Kidney tubule cell (primary cell): ENCODE data around the gene ENSA.
"Not testable (repeated sequence)": the region's sequence is repeated elsewhere in the genome, so short reads cannot be mapped to it uniquely, and the experiment has no call there.

ENCODE experiments used
- DNase-seq: peaks from one replicate; pipeline ENCODE4 v3.0.0-alpha.2; 2018; ENCODE audit warnings: low spot score

ENSA gene, protein sequence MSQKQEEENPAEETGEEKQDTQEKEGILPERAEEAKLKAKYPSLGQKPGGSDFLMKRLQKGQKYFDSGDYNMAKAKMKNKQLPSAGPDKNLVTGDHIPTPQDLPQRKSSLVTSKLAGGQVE

DNA sequence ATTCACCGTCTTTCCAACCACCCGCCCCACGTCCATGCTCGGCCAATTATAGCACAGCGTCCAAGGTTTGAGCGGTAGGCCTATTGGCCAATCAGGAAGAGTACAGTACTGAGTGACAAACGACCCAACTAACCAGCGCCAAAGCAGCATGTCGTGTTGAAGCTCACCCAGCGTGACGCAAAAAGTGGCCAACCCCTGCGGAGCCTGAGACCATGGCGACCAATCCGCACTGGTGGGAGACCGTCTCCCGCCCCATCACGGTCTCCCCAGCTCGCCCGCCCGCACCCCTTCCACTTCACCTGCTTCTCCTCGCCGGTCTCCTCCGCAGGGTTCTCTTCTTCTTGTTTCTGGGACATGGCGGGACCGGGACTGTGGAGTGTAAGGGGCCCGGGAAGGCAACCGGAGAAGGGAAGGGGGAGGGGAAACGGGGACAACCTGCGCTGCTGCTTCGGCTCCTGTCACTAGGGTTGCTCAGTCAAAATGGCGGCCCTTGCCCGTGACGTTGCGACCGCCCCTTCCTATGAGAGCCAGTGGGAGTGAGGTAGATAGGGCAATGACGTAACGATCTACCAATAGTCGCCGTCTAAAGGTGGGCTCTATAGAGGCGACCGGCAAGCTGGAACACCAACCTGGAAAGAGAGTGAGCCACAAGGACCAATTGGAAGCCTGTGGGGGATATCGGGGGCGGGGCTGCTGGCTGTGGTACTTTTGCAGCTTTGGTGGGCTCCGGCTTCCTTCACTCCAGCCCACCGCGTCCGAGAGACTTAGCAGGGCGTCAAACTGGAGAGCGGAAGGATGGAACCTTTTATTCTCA, at the start of gene ENSA:
TSS of gene ENSA (minus strand) at position 498 of the 814 bp plus-strand sequence. CDS start at position 356, 142 bp downstream.
- peak; percentile 100 for DNase-seq

DNA sequence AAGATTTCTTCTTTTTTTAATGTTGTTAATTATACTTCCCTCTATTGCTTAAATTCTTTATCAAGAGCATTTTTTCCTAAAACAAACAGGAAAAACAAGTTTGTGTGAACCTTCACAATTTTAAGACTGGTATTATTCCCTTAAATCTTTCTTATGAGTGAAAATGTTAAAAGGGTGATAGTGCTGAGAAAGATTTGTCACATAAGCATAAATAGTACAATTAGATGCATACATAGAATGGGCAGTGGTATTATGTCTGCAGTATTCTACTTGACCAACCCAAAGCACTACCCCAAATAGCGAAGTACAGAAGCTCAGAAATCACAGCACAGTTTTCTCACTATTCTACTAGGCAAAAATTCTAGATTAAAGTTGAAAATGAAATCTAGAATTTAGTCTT, 49.6 kb upstream of the ENSA start:
- DNase-seq = no peak

DNA sequence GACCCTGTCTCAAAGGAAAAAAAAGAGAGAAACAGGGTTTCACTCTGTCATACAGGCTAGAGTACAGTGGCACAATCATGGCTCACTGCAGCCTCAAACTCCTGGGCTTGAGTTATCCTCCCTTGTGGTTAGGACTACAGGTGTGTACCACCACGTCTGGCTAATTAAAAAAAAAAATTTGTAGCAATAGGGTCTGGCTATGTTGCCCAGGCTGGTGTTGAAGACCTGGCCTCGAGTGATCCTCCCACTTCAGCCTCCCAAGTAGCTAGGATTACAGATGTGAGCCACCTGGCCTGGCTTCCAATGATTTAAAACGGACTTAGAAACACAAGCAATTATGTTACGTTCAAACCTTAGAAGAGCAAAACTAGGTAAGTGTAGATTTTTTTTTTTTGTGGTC, 45.5 kb upstream of the ENSA start:
- no peak for DNase-seq

DNA sequence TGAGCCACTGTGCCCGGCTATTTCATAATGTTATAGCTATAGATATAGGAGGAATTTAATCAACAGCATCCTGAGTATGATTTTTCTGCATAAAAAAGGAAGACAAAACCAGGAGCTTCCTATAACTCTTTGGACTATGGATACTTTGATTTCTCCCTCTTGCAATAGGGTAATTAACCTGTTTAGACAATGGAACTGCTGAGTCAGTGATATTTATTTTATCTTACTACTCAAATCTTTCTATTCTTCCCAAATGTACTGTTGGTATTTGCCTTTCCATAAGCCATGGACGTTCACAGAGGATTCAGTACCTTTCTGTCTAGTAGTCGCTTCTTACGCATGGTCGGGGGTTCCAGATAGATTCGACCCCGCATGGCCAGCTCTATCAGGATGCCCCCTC, 33.9 kb upstream of the ENSA start:
- no peak for DNase-seq

DNA sequence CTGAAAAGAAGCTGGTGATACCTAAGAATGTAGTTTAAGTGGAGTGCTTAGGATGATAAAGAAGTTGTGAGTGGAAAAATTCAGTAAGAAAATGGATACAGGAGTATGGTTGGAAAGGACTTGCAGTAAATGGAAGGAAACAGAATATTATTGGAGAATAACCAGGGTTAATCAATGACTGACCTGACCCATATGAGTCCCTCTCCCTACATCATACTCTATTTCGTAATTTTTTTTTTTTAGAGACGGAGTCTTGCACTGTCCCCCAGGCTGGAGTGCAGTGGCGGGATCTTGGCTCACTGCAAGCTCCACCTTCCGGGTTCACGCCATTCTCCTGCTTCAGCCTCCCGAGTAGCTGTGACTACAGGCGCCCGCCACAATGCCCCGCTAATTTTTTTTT, 33.4 kb upstream of the ENSA start:
- no peak for DNase-seq

DNA sequence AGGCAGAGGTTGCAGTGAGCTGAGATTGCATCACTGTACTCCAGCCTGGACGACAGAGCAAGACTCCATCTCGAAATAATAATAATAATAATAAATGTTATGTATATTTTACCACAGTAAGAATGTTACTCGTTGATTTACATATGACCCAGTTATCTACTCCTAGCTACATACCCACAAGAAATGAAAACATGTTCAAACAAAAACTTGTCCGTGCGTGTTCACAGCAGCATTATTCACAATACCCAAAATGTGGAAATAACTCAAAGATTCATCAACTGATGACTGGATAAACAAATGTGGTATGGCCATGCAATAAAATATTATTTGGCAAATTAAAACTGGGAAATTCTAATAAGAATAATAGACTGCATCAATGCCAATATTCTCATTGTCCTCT, 31.7 kb upstream of the ENSA start:
- no peak for DNase-seq

DNA sequence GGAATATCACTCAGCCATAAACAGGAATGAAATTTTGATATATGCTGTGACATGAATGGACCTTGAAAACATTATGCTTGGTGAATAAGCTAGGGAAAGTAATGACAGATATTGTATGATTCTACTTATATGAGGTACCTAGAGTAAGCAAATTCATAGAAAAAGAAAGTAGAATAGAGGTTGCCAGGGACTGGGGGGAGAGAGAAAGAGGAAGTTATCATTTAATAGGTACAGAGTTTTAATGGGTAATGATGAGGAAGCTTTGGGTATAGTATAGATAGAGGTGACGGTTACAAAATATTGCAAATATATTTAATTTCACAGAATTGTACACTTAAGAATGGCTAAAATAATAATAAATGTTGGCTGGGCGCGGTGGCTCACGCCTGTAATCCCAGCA, 31.2 kb upstream of the ENSA start:
- no peak for DNase-seq

DNA sequence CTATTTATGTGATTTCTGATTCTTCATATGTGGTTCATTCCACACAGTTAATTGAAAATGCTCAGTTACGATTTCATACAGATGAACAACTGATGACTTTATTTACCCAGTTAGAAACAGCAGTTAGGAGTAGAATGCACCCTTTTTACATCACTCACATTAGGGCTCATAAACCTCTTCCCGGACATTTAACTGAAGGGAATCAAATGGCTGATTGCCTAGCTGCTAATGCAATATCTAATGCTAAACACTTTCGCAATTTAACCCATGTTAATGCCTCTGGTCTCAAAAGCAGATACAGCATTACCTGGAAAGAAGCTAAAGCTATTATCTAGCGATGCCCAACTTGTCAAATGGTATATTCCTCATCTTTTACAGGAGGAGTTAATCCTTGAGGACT, 27.7 kb upstream of the ENSA start:
- not testable (repeated sequence) for DNase-seq

DNA sequence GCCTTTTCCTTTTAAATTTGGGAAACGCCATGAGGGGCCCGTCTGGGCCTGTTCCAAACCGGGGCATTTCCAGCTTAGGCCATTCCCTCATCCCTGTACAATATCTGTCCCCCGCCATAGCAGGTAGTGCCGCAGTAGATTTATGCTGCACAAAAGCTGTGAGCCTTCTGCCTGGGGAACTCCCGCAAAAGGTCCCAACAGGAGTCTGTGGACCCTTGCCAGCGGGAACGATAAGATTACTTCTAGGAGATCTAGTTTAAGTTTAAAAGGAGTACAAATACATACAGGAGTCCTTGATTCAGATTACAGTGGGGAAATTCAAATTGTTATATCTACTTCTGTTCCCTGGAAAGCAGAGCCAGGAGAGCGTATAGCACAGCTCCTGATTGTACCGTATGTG, 25.2 kb upstream of the ENSA start:
- not testable (repeated sequence) for DNase-seq

DNA sequence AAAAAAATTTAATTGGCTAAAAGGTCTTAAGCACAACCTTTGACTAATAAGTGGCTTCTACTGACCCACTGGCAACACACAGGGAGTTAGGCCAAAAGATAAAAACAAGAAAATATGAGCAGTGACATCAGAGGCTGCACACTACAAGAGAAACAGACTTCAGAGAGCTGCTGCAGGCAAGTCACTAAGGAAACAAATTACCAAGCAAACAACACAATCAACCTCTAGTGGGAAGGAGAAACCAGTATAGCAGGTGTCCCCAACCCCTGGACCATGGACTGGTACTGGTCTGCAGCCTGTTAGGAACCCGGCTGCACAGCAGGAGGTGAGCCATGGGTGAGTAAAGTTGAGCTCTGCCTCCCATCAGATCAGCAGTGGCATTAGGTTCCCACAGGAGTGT, 20.8 kb upstream of the ENSA start:
- no peak for DNase-seq

DNA sequence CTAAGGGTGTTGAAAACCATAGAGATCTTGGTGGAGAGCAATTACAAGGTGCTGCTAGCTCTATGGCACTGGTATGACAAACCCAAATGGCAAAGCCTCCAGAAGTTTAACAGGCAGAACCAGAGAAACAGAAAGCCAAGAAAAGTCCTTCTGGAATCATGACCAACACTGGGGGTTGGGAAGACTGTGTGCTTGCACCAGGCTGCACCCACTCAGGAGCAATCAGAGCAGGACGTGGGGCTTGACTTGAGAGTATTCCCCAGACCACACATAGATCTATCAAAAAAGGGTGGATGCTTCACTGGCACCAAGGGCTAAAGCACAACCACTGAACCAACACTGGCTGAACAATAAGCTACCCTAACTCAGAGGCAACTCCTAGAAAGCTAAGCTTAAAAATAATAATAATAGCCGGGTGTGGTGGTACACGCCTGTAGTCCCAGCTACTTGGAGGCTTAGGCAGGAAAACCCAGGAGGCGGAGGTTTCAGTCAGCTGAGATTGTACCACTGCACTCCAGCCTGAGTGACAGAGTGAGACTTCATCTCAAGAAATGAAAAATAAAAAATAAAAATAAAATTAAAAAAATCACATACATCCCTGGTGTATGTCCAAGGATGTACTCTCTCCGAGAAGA, 20.1 kb upstream of the ENSA start:
- DNase-seq = no peak

DNA sequence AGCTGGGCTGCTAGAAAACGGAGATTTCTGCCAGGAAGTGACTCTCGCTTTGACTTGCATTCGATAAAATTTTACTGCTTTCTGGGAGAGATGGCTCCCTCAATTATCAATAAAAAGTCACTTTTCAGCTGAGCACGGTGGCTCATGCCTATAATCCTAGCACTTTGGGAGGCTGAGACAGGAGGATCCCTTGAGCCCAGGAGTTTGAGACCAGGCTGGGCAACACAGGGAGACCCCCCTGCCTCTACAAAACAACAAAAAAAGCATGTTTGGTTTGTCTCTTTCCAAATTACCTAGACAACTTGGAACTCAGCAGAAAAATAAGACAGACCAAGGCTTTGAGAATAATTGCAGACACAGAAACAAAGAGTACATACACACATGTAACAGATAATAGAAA, 12.9 kb upstream of the ENSA start:
- no peak for DNase-seq

DNA sequence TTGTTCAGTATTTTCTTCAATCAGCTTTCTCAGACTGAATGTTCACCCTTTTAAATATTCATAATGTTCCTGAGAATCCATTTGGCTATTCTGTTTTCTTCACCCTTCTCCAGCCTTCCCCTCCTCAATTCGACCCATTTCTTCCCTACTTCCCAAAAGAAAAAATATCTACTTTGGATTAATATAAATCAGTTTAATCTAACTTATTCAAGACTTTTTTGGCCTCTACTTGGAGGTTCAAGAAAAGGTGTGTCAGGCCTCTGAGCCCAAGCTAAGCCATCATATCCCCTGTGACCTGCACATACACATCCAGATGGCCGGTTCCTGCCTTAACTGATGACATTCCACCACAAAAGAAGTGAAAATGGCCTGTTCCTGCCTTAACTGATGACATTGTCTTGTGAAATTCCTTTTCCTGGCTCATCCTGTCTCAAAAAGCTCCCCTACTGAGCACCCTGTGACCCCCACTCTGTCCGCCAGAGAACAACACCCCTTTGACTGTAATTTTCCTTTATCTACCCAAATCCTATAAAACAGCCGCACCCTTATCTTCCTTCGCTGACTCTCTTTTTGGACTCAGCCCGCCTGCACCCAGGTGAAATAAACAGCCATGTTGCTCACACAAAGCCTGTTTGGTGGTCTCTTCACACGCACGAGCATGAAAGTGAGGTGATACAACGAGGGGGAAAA, 11.9 kb upstream of the ENSA start:
- DNase-seq = not testable (repeated sequence)

DNA sequence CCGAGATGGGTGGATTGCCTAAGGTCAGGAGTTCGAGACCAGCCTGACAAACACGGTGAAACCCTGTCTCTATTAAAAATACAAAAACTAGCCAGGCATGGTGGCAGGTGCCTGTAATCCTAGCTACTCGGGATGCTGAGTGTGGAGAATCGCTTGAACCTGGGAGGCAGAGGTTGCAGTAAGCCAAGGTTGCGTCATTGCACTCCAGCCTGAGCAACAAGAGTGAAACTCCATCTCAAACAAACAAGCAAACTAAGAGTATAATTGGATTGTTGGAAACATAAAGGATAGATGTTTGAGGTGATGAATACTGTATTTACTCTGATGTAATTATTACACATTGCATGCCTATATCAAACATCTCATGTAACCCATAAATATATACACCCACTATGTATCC, 9.0 kb upstream of the ENSA start:
- not testable (repeated sequence) for DNase-seq

DNA sequence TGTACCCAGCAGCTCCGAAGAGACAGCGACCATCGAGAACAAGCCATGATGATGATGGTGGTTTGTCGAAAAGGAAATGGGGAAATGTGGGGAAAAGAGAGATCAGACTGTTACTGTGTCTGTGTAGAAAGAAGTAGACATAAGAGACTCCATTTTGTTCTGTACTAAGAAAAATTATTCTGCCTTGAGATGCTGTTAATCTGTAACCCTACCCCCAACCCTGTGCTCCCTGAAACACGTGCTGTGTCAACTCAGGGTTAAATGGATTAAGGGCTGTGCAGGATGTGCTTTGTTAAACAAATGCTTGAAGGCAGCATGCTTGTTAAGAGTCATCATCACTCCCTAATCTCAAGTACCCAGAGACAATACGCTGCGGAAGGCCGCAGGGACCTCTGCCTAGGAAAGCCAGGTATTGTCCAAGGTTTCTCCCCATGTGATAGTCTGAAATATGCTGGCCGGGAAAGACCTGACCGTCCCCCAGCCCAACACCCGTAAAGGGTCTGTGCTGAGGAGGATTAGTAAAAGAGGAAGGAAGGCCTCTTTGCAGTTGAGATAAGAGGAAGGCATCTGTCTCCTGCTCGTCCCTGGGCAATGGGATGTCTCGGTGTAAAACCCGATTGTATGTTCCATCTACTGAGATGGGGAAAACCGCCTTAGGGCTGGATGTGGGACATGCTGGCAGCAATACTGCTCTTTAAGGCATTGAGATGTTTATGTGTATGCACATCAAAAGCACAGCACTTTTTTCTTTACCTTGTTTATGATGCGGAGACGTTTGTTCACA, 5.6 kb upstream of the ENSA start:
- DNase-seq = not testable (repeated sequence)

DNA sequence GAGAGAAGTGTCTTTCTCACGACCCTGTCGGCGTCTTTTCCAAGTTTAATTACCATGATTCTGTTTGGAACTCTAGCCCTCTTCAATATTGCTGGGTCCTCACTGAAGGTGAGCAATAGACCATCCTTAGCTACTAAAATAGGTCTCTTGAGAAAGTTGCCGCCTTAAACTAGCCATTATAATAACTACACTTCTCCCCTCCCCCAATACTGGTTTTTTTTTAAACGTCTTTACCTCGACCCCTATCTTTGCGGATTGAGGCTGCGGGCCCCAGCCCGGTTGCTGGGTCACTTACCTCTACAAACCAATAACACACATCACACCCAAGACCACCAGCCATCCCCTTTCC, 672 bp downstream of the ENSA start:
- no peak for DNase-seq

DNA sequence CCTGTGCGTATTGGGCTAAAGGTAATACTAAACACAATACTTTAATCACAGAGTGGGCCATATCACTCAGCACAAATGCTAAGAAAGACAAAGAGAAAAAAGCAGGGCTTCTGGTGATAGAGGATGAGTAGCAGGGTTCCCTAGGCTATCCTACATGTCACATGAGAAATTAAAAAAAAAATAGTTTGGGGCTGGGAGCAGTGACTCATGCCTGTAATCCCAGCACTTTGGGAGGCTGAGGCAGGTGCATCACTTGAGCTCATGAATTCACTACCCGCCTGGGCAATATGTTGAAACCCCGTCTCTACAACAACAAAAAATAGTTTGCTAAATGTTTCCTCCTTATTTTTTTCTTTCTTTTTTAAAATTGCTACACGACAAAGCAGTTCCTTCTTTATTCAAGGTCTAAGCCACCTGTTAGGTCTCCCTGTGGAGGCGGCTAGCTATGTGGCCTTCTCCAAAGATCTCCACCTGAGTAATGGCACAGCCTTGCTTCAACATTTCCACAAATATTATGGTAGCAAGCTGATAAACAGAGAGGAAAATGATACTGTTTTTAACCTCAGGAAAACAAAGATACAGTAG, 1.5 kb downstream of the ENSA start:
- DNase-seq = peak; percentile 16

DNA sequence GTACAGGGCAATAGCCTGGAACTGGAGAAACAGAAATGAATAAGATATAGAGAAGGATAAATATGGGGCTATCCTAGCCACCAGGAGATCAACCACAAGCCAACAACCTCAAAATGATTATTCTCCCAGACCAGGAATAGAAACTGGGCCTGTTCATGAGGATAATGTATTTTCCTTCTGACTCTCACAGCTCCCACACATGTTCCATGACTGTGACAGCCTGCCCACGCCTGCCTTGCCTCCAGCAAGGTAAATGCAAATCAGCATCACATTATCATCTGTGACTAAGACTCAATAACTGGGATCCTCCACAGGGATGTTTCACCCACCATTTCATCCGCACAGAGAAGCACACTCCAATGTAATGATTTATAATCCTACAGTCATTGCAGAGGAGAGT, 3.3 kb downstream of the ENSA start:
- peak; percentile 49 for DNase-seq

DNA sequence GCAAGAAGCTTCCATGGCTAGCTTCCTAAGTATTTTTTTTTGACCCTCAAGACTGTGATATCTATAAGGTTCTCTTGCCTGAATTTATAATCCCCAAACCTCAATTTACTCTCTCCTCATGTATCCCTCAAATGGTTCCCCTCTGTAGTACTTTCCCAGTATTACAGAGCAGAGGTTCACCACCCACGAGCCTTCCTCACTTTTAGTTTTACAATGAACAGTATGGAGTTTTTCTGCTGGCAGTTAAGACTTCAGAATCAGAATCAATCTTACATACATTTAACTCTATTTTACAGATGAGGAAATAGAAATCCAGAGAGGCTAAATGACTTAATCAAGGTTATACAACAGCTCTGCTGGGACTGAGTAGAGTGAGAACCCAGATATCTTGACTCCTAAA, 4.9 kb downstream of the ENSA start:
- not testable (repeated sequence) for DNase-seq

DNA sequence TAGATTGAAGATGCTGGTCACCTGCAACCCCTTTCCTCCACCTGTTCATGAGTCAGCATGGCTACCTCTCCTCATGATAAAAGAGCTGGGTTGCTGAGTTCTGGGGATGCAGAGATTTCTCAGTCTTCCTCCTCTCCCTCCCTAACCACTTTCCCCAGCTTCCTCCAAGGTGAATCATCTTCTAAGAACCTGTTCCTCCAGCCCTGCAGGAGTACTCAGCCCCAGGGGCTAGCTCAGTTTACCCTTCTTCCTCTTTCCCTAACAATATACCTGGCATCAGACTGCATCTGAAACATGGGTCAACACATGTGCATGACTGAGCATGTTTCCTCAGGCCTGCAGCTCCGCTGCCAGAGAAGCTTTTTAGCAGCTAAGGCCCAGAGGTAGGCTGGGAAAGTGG, 5.3 kb downstream of the ENSA start:
- DNase-seq = peak; percentile 79

DNA sequence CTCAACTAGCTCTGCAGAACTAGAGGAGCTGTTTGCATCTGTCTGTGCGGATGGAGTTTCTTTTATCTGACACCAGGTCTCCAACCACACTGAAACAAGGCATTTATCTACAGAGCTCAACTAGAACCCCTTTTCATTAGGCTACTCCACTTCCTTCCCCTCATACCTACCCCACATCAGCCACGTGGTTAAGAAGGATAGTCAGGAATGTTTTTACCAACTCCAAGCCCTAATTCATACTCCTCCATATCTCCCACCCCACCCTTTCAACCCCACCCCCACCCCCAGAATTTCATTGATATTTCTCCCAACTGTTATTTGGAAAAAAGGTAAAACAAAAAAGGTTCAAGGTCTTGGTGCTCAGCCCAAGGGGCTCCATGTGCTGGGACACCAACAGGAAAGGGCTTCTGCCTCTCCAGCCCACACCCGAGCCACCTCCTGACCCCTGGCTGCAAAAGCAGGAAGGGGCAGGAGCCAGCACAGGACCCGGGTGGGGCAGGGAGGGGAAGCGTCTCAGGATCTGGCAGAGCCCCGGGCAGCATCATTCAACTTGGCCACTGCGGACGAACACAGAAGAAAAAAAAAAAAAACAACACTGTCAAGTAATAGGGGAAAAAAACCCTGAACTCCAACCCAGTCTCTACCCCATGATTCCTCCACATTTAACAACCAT, 7.0 kb downstream of the ENSA start:
- DNase-seq = no peak
